GM21825 (cell line): ENCODE measurements around the gene ZNF774.
"Not testable (repeated sequence)": the region's sequence is repeated elsewhere in the genome, so short reads cannot be mapped to it uniquely, and the experiment has no call there.

ENCODE experiments used
- ATAC-seq: cut with Tn5 transposase; IDR thresholded peaks from one replicate; pipeline ENCODE4 v1.9.1; 2021; ENCODE audit warnings: mild to moderate bottlenecking, moderate library complexity; ENCODE audit not compliant: unreplicated experiment

The ZNF774 gene

DNA sequence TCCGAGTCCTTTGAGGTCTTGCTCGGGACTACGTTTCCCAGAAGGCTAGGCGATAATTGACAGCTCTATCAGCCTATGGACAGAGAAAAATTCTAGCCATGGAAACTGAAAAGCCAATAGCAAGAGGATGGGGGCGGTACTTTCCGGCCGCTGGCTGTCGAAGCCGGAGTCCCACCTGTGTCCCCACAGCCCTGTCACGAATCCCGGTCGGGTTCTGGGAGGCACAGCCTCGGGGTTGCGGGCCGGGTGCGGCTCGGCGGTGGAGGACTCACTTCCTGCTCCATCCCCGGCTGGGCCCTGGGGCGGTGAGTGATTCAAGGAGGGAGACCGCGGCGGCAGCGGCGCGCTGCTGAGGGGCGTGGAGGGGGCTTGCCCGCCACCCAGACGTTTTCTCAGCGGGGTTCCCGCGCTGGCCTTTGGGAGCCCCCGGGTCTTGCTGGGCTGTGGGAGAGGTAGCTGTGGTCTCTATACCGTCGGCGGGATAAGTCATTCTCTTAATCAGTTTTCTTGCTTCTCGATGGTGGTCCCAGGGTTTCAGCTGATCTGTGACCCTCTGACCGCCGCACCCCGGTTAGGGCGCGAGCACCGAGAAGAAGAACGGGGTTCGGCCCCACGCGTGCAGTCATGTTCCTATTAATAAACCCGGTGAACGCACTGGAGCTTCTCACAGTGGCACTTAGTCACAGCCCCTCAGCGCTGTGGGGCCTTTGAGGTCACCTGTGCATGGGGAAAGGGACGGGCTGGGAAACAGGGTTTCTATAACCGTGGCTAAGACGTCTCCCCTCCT is at the start of gene ZNF774:
TSS of gene ZNF774 (plus strand) at position 178 of the 787 bp plus-strand sequence. CDS start 2,377 bp downstream, outside the sequence.
- peak; percentile 99 for ATAC-seq

GRCh38 chr15:90305355-90305754 is 46.7 kb upstream of the ZNF774 start:
- ATAC-seq = not testable (repeated sequence)

DNA sequence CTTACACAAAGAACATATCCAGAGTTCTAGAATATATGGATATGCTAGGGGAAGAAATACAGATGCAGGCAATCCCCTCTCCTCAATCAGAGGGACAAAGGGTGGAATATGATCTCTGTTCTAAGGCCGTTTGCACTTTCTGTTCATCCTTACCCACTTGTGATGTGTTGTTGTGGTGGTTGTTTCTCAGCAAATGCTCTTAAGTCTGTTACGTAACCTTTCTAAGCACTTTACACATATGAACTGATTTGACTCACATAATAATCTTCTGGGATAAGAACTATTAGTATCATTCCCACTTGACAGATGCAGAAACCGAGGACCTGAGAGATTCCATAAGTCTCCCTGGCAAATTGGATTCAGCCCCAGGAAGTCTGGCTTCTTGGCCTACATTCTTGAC is 46.2 kb upstream of the ZNF774 start:
- no peak for ATAC-seq

GRCh38 chr15:90306560-90306959 is 45.5 kb upstream of the ZNF774 start:
- peak; percentile 64 for ATAC-seq

DNA sequence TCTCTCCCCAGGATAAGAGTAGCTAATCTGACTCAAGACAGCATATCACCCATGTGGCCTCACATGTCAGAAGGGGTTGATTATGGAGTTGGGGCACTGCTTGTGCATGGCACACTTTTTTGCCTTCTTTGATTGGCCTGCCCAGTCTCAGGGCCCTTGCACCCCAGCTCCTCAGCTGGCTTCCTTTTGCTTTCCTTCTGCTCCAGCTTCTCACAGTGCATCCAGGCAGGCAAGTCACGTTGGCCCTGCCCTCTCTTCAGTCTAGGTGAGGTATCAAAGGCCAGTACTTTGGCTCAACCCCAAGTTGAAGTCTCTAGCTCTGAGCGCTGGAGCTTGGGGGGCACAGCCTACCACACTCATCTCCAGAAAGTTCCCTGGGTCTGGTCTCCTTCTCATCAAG is 44.4 kb upstream of the ZNF774 start:
- no peak for ATAC-seq

GRCh38 chr15:90309020-90309419 is 43.1 kb upstream of the ZNF774 start:
- ATAC-seq = no peak

- ATAC-seq = no peak
Observed at GRCh38 chr15:90315278-90315982, 36.7 kb upstream of the ZNF774 start.

- ATAC-seq = no peak
Observed at GRCh38 chr15:90316139-90316538, 35.9 kb upstream of the ZNF774 start.

GRCh38 chr15:90318591-90318990 is 33.5 kb upstream of the ZNF774 start:
- ATAC-seq = no peak

- ATAC-seq = no peak
Observed at GRCh38 chr15:90320062-90320884, 31.8 kb upstream of the ZNF774 start.

- ATAC-seq = no peak
Observed at GRCh38 chr15:90320885-90321278, 31.2 kb upstream of the ZNF774 start.

DNA sequence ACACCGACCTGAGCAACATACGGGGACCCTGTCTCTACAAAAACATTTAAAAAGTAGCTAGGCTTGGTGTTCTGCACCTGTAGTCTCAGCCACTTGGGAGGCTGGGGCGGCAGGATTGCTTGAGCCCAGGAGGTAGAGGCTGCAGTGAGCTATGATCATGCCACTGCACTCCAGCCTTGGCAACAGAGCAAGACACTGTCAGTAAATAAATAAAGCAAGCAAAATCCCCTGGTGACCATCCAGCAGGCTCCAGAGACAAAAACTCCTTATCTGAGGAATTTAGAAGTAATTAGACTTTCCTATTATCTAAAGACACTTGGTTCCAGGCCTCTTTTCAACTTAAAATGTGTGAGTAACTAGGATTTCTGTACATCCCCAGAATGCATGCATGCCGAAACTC is 29.5 kb upstream of the ZNF774 start:
- no peak for ATAC-seq

- no peak for ATAC-seq
Observed at GRCh38 chr15:90325726-90326125, 26.4 kb upstream of the ZNF774 start.

DNA sequence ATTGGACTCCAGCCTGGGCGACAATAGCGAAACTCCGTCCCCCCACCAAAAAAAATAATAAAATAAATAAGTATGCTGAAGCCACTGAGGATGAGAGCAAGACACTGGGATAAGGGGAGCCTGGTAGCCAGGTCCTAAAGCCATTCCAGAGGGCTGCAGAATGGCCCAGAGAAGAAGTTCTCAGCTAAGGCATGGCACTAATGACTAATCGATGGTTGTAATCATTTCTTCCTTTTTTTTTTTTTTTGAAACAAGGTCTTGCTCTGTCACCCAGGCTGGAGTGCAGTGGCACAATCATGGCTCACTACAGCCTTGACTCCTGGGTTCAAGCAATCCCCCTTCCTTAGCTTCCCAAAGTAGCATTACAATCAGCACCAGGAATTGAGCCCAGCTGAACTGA is 25.6 kb upstream of the ZNF774 start:
- no peak for ATAC-seq

DNA sequence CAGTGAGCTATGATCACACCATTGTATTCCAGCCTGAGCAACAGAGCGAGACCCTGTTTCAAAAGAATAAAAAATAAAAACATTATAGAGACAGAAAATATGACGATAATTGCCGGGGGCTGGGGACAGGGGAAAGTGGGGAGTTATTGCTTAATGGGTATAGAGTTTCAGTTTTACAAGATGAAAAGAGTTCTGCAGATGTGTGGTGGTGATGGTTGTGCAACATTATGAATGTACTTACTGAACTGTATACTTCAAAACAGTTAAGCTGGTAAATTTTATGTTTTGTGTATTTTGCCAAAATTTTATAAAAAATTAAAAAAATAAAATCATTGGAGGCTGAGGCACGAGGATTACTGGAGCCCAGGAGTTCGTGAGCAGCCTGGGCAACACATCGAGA is 24.8 kb upstream of the ZNF774 start:
- ATAC-seq = no peak

DNA sequence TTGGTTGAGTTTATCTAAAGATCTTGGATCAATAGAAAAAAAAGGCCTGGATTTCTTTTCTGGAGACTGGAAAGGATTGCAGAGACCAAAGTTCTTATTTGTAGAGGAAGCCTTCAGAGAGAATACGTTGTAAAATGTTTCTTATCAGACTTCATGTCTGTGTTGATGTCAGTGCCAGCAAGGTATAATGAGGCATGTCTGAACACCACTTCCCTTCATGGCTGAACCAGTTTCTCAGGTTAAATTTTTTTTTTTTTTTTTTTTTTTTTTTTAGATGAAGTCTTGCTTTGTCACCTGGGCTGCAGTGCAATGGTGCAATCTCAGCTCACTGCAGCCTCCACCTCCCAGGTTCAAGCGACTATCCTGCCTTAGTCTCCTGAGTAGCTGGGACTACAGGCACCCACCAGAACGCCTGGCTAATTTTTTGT is 17.8 kb upstream of the ZNF774 start:
- no peak for ATAC-seq

- no peak for ATAC-seq
Observed at GRCh38 chr15:90336705-90337141, 15.4 kb upstream of the ZNF774 start.

DNA sequence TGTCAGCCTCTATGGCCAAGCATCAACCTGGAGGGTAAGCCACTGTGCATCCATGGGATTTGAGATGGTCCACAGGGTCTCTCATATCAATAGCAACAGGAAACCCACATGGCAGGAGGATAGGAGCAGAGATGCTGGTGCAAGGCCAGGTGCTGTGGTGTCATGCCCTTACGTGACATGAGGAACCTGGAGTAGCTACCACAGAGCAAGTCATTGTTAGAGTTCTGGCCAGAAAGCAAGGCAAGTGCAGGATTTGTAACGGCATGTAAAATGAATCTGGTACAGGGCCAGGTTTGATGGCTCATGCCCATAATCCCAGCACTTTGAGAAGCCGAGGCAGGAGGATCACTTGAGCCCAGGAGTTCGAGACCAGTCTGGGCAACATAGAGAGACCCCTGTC is 14.8 kb upstream of the ZNF774 start:
- ATAC-seq = no peak

DNA sequence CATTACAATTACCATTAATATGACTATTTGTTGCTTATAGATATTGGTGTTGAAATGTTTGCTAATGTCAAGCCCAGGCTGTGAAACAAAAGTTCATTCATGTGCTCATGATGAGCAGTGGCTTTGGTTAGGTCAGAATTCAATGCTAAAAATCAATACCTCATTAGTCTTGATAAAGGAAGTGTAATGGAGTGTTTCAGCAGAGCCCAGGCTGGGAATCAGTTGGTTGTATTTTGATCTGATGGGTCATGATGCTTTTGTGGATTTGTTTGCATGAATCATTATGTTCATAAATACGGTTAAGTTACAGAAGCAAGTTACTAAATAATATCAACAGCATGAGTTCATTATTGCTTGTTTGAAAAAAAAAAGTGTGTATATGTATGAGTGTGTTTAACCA is 13.6 kb upstream of the ZNF774 start:
- no peak for ATAC-seq

GRCh38 chr15:90340345-90340744 is 11.7 kb upstream of the ZNF774 start:
- ATAC-seq = no peak

DNA sequence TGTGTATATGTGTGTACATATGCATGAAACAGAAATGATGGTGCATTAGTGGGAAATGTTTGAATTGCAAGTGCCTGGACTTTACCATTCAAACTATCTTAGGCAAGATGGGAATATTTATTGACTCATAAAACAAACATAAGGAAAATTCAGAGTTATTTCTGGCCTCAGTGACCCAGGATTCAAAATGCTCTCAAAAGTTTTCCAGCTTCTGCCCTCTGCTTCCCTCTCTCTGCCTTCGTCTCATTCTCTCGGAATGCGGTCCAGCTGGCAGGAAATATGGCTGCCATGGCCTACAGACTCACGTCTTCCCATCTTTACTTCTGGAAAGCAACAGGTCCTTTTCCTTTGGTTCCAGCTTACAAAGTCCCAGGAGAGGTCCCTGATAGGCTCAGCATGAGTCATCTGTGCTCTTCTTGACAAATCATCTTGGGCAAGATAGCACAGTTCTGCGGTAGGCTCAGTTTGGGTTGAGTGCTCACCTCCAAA is 8.7 kb upstream of the ZNF774 start:
- no peak for ATAC-seq
